CD4-positive, alpha-beta T cell (primary cell): ENCODE results near the gene KCNJ10. TPM values are rescaled to one million over a fixed set of nuclear protein-coding genes. Genes with fewer than 3 reads are reported as not detected.
A peak's percentile ranks its signal among the peaks of the same experiment; 100 is the strongest.

Source experiments
- ATAC-seq: fragments of 200-7000 bp; cut with Tn5 transposase; one replicate; pipeline ENCODE4 v1.10.0; 2022; ENCODE audit warnings: mild to moderate bottlenecking; ENCODE audit not compliant: poor library complexity
- CTCF ChIA-PET: fragments of 350-600 bp; sonication (Branson Sonifier 250); formaldehyde crosslinking; loops from one replicate; lab custom pipeline; 2021; ENCODE audit warnings: antibody characterized with exemption, inconsistent platforms; lab: Charles Lee
- POLR2A ChIA-PET: fragments of 350-600 bp; sonication (Branson Sonifier 250); formaldehyde crosslinking; loops from one replicate; lab custom pipeline; 2021; ENCODE audit warnings: antibody characterized with exemption, inconsistent platforms; lab: Charles Lee
- DNase-seq, 14 experiments: peaks; one replicate each; pipeline ENCODE4 v3.0.0-alpha.2; 2013 to 2020; ENCODE audit warnings: mixed read lengths in 2 of 14
- H3K27ac ChIP-seq, 2 donors: one replicate each; pipeline versions ENCODE4 v1.5.1 to v1.7.0; 2013; ENCODE audit warnings: low read length in 2 of 2, low read depth in 1 of 2, mild to moderate bottlenecking in 1 of 2
- H3K27me3 ChIP-seq, 2 experiments: 1 replicate in 1 of 2; 2 replicates in 1 of 2; pipeline versions ENCODE4 v1.6.1 to v1.7.0; 2013; ENCODE audit warnings: low read length in 2 of 2, control low read depth in 1 of 2, mild to moderate bottlenecking in 1 of 2, moderate library complexity in 1 of 2; ENCODE audit not compliant: insufficient read depth in 2 of 2, control insufficient read depth in 1 of 2
- H3K36me3 ChIP-seq: one replicate; pipeline ENCODE4 v1.6.1; 2013; ENCODE audit warnings: low read length, control low read depth; ENCODE audit not compliant: insufficient read depth
- H3K4me1 ChIP-seq: one replicate; pipeline ENCODE4 v1.6.1; 2013; ENCODE audit warnings: low read length, control low read depth; ENCODE audit not compliant: insufficient read depth
- H3K4me3 ChIP-seq: one replicate; pipeline ENCODE4 v1.5.1; 2013; ENCODE audit warnings: mild to moderate bottlenecking, low read length, moderate library complexity
- H3K9me3 ChIP-seq, 2 experiments: 1 replicate in 1 of 2; 2 replicates in 1 of 2; pipeline versions ENCODE4 v1.6.1 to v1.7.0; 2013; ENCODE audit warnings: low read length in 2 of 2, mild to moderate bottlenecking in 2 of 2, control low read depth in 1 of 2, moderate library complexity in 1 of 2; ENCODE audit not compliant: control insufficient read depth in 1 of 2, insufficient read depth in 1 of 2
- H3K27ac Mint-ChIP-seq: one replicate; pipeline ENCODE4 v1.8.0; 2020; ENCODE audit warnings: mixed read lengths
- H3K27me3 Mint-ChIP-seq: one replicate; pipeline ENCODE4 v1.8.0; 2021; ENCODE audit warnings: mixed read lengths
- H3K36me3 Mint-ChIP-seq: one replicate; pipeline ENCODE4 v1.8.0; 2021; ENCODE audit warnings: low read depth, mixed read lengths
- H3K4me1 Mint-ChIP-seq: one replicate; pipeline ENCODE4 v1.8.0; 2021; ENCODE audit warnings: low read depth, mixed read lengths
- H3K4me3 Mint-ChIP-seq: one replicate; pipeline ENCODE4 v1.8.0; 2020; ENCODE audit warnings: mild to moderate bottlenecking, mixed read lengths
- H3K9me3 Mint-ChIP-seq: one replicate; pipeline ENCODE4 v1.8.0; 2020; ENCODE audit warnings: mixed read lengths
- CTCF ChIP-seq: fragments of 200-600 bp; IDR thresholded peaks from one replicate; pipeline ENCODE4 v1.8.0; 2022; ENCODE audit warnings: antibody characterized with exemption, mild to moderate bottlenecking
- intact Hi-C, 2 experiments: fragments of 100-400 bp; cut with DNase I in 1 of 2; cut with micrococcal nuclease in 1 of 2; formaldehyde crosslinking; loops; one replicate each; pipeline versions ENCODE4 v1.15.1 to v1.9.0; 2023 to 2025; cut with DNase I, micrococcal nuclease
- total RNA-seq, 174 experiments: library from RNA in 2 of 174; stranded (reverse) in 2 of 174; gene quantifications; one replicate each; pipeline ENCODE4 v1.2.3 and lab custom pipeline; 2021 to 2026

Gene KCNJ10
- total RNA-seq, 2 experiments from 2014 or later = not detected

DNA sequence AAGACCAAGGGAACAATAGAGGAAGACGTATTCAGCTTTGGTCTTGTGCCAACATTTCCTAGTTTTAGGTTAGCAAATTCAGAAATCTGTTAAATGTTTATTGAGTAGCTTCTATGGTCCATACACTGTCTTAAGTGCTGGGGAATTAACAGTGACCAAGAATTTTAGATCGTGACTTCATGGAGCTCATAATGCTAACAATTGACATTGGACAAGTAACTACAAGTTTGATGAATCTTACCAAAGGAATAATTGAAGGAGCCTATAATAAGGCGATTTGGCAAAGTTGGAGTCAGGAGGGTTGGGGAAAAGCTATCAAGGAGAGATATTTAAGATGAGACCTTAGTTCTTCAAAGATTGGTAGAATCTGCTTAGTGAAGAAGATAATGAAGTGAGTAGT, 114.5 kb downstream of the KCNJ10 start:
- intact Hi-C loops = no loop called here
- peaks cover 0 to 30% of the 10 kb centered on the region in 2 experiments for H3K27me3 ChIP-seq
- ATAC-seq (no peak), DNase-seq (no peak)
- TF ChIP-seq CTCF = no peak
- no peaks in the 10 kb centered on the region for H3K4me1 Mint-ChIP-seq
- ChIA-PET CTCF (no interaction called here), POLR2A (interaction anchor here (0.7 to 1.2 kb wide), 3 partner anchors 10 to 32 kb away, joined by 3 to 4 read pairs (median 3); partner anchors contain the start of gene IGSF9)
- H3K36me3 Mint-ChIP-seq = no peaks in the 10 kb centered on the region
- no peak overlapping the region for H3K4me3 Mint-ChIP-seq
- H3K4me3 ChIP-seq = no peak overlapping the region
- H3K27ac Mint-ChIP-seq = no peak overlapping the region
- no peaks in the 10 kb centered on the region for H3K4me1 ChIP-seq
- H3K36me3 ChIP-seq = no peaks in the 10 kb centered on the region
- no peaks in the 10 kb centered on the region for H3K9me3 ChIP-seq
- no peak overlapping the region for H3K27ac ChIP-seq
- H3K27me3 Mint-ChIP-seq = peaks cover 18% of the 10 kb centered on the region
- no peaks in the 10 kb centered on the region for H3K9me3 Mint-ChIP-seq

DNA sequence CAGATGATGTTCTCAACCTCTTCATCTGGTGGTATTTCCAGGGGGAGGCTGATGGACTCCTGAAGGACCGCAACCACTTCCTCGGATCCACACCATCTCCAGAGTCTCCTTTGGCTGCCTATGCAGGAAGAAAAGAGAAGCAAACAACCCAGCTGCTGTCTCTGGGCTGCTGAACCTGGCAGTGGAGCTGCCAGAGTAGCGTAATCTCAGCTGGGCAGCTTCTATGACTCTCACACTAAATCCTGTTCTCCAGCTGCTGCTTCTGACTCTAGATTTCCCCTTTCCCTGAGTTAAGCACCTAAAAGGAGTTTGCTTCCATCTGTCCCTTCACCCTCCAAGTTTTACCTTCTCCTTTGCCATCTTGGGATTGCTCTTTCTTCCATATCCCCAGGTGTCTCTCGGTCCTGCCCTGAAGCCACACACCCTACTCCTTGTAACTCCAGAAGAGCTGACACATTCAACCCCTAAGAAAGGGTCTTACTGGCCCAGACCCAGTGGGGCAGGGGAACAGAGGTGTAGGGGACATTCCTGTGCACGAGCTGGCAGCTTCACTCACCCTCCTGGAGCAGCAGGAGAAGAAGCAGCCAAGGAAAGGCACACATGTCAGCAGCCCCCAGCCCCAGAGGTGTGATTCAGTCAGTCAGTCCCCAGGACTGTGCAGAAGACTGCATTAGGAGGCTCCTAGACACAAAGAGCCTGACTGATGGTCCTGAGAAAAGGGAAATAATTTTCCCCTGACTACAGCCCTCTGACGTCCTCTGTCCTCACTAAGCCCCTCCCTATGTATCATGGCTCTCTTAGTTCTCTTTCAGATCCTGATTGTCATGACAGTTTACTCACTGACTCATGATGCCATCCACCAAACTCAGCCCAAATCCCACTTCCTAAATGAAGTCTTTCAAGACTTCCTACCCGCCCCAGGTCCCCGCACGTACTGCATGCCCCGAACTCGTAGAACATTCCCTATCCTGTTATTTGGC, 116.1 kb downstream of the KCNJ10 start, which contains the start of gene SLAMF9:
Gene SLAMF9 (minus strand): TSS at position 702 of the 980 bp plus-strand sequence. CDS start 100 bp downstream, at position 602.
- peaks cover 19% of the 10 kb centered on the region for H3K27me3 Mint-ChIP-seq
- no peak within 1 kb of the TSS for H3K4me3 Mint-ChIP-seq
- H3K27ac ChIP-seq = no peak within 1 kb of the TSS
- H3K27ac Mint-ChIP-seq = no peak within 1 kb of the TSS
- no peaks in the 10 kb centered on the region for H3K36me3 Mint-ChIP-seq
- DNase-seq (peak in 3 of 14 experiments; percentile 6 to 65 (median 52)), ATAC-seq (no peak)
- no peak for TF ChIP-seq CTCF
- no peaks in the 10 kb centered on the region for H3K9me3 Mint-ChIP-seq
- no peak within 1 kb of the TSS for H3K4me3 ChIP-seq
- H3K9me3 ChIP-seq = no peaks in the 10 kb centered on the region
- ChIA-PET POLR2A (no interaction called here), CTCF (no interaction called here)
- no peaks in the 10 kb centered on the region for H3K4me1 ChIP-seq
- H3K4me1 Mint-ChIP-seq = no peaks in the 10 kb centered on the region
- H3K36me3 ChIP-seq = no peaks in the 10 kb centered on the region
- H3K27me3 ChIP-seq = peaks cover 0 to 30% of the 10 kb centered on the region in 2 experiments
- intact Hi-C loops = no loop called here

GRCh38 chr1:159952932-159953331, 117.0 kb downstream of the KCNJ10 start:
- no peak overlapping the region for H3K4me3 Mint-ChIP-seq
- POLR2A ChIA-PET = no interaction called here
- H3K27me3 Mint-ChIP-seq = peaks cover 23% of the 10 kb centered on the region

More at GRCh38 chr1:159952932-159953331, 117.0 kb downstream of the KCNJ10 start:
- no peaks in the 10 kb centered on the region for H3K4me1 ChIP-seq
- no peaks in the 10 kb centered on the region for H3K9me3 ChIP-seq
- Mint-ChIP-seq H3K36me3 (no peaks in the 10 kb centered on the region), H3K4me1 (no peaks in the 10 kb centered on the region), H3K27ac (no peak overlapping the region), H3K9me3 (no peaks in the 10 kb centered on the region)
- no peak overlapping the region for H3K4me3 ChIP-seq
- no peaks in the 10 kb centered on the region for H3K36me3 ChIP-seq
- ATAC-seq (no peak), DNase-seq (no peak)
- intact Hi-C loops = no loop called here
- TF ChIP-seq CTCF = no peak
- no peak overlapping the region for H3K27ac ChIP-seq
- H3K27me3 ChIP-seq = peaks cover 0 to 30% of the 10 kb centered on the region in 2 experiments
- CTCF ChIA-PET = no interaction called here
